CD4-positive, alpha-beta T cell treated with Interleukin-1 beta for 1 hour (primary cell): ENCODE data around the gene KANK3.
"Not testable (repeated sequence)": the region's sequence is repeated elsewhere in the genome, so short reads cannot be mapped to it uniquely, and the experiment has no call there.

Experiments
- DNase-seq, 2 donors: peaks; one replicate each; pipeline ENCODE4 v3.0.0-alpha.2; 2020 to 2022

The KANK3 gene

DNA sequence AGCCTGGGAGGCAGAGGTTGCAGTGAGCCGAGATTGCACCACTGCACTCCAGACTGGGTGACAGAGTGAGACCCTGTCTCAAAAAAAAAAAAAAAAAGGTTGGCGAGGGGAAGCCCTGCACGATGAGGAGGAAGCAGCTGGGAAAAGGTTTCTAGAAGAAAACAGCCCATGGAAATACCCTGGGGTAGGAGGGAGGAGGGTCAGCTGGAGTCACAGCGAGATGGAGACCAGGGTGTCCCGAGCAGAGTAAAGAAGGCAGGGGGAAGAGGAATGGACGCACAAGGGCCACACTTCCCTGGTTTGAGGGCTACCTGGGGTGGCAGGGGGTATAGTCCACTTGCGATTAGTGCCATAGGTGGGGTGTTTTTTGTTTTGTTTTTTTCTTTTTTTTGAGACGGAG is 6.4 kb downstream of the KANK3 start:
- no peak for DNase-seq

DNA sequence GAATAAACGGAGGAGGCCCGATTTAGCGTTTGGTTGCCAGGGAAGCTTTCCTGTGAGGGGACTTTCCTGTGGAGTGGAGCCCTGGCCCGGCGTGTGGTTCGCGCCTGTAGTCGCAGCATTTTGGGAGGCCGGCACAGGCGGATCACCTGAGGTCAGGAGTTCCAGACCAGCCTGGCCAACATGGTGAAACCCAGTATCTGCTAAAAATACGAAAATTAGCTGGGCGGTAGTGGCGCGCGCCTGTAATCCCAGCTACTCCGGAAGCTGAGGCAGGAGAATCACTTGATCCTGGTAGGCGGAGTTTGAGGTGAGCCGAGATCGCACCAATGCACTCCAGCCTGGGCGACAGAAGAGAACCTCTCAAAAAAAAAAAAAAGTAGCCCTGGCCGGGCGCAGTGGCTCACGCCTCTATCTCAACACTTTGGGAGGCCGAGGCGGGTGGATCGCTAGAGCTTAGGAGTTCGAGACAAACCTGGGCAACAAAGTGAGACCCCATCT is 6.9 kb downstream of the KANK3 start:
- DNase-seq, result no peak

DNA sequence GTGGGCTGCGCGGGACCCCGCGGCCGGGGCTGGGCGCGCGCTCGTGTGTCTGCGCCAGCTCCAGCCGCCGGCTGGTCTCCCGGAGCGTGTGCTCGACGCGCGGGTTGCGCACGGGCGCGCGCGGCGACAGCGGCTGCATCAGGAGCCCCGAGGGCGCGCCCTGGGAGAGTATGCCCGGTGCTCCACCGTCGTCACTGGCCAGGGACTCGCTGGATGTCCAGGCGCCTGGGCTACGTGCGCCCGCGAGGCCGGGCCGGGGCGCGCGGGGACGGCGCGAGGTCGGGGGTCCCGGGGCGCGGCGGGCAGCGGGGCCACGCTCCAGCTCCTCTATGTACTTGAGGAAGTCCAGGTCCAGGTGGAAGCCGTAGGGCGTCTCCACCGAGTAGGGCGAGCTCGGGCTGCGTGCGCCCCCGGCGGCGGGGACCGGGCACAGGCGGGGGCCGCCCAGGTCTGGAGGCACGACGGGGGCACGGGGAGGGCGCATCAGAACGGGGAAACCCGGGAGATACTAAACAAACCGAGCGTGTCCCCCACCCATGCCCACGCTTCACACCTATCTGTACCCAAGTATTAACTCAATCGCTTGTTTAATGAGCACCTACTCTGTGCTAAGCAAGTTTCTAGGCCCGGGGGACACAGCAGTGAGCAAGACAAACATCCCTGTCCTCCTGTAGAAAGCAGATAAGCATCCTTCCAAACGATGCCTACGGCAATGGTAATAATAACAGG is 7.6 kb downstream of the KANK3 start:
- DNase-seq, result peak in 1 of 2 donors; percentile 20

DNA sequence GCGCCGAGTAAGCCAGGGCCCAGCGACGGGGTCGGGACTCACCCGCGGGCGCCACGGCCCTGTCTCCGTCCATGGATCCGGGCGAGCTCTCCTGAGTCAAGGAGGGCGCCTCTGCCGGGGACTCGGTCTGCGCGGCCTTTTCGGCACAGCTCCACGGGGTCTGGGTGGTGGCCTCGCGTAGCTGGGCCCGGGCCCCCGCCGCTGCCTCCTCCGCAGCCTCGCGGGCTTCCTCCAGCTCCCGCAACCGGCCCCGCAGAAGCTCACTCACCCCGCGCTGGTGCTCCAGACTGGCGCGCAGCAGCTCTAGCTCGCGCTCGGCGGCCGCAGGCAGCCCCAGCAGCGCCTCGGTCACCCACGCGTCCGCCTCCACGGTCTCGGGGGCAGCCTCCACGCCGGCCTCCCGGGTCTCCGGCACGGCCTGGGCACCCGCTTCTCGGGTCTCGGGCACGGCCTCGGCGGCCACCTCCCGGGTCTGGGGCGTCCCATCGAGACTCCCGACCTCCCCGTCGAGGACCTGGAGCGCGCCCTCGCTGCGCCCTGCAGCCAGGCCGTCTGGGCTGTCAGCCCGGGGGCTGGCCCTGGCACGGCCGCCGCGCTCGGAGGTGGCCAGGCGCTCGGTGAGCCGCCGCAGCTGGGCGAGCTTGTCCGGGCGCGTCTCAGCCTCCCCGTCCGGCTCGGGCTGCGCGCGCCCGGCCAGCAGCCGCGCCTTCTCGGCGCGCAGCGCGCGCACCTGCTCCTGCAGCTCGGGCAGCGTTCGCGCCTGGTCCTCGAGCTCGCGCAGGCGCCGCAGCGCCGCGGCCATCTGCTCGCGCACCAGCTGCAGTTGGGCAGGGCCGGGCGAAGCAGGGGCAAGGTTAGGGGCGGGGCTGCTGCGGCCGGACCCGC is 8.4 kb downstream of the KANK3 start:
- DNase-seq, result peak in 1 of 2 donors; percentile 46

DNA sequence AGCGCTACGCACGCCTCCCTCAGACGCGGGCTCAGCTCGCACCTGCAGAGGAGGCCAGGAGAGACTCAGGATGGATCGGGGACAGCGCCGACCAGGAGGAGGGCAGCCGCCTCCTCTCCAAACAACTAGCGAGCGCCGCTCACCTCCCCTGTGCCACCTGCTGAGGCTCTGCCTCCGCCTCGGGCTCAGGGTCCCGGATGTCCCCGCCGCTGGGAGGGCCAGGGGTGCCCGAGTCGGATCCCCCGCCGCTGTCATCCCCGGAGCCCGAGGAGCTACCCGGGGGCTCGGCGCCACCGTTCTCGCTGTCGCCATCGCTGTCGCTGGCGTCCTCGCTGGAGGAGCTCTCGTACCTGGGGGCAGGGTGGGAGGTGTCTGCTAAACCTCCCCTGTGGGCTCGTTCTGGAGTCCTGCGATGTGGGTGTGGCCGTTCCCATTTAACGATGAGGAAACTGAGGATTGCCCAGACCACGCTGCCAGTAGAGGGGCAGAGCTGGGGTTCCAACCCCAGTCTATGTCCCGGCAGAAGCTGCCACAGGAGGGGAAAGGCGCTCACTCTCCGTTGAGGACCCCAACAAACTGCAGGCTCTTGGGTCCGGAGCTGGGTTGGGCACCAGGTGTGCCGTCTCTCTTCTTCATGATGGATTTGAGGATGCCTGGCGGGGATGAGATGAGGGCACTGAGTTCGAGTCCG is 9.2 kb downstream of the KANK3 start:
- DNase-seq, result no peak

DNA sequence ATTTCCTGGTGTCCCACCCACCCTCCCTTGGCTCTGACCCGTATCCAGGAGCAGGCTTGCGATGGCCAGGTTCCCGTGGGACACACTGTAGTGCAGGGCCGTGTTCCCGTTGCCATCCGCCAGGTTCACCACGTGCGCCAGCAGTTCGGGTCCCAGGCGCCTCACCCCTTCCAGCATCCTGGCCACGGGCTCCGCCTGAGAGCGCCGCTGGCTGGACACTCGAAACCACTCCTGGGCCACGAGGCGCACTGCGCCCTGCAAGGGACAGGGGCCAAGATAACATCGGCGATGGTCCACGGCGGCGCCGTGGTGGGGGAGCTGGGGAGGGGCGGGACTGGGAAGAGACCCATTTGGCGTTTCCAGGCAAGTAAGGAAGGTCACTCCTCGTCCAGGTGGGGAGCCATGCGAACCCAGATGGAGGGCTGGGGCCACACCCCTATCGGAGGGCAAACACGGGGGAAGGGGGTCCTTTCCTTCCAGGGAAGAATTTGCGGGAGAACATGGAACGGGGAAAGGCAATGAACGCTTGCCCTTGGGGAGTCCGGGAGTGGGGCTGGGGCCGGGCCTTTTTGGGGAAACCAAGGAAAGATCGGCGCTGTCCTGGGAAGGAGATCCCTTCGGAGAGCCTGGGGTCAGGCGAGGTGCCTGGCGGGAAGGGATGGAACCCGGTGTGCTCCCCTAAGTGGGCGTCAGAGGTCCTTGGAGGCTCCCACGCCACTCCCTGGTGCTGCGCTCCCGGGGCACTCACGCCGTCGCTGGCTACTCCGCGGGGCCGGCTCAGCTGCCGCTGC is 9.9 kb downstream of the KANK3 start:
- no peak for DNase-seq

DNA sequence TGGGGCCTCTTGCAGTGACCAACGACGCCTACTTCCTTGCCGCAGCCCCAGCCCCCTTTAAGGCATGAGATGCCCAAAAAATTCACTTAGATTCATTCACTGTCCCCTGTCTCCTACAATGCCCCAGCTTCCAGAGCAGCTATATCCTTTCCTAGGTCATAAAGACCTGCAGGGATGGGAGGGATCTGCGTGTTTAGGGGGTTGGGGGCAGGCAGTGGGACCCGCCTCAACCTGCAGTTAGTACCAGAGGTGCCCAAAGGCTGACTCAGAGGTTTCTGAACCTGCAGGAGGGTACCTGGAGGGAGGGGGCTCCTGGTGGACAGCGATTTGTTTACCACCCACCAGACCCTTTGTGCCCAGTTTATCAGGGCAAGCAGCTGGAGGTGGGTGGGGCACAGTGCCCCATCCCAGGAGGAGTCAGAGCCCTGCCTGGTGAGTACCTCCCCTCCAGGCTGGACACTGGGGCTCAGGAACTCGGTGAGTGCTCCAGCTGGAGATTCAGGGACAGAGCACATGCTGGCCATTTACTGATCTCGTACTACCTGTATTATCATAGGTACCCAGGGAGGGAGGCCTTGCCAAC is 11.7 kb downstream of the KANK3 start:
- no peak for DNase-seq

DNA sequence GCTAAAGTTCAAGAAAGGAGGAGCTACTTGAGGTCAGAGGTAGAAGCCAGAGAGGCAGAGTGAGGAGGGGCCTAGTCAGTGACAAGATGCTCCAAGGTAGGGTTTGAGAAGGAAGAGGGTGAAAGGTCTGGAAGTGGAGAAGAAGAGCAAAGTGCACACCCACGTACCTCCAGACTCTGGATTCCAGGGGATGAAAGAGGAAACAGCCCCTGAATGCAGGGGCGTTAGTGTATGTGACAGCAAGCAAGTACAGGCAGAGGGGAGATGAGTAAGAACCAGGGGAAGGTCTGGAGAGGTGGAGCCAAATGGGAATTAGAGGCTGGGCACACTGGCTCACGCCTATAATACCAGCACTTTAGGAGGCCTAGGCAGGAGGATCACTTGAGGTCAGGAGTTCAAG is 13.1 kb downstream of the KANK3 start:
- DNase-seq, result no peak

DNA sequence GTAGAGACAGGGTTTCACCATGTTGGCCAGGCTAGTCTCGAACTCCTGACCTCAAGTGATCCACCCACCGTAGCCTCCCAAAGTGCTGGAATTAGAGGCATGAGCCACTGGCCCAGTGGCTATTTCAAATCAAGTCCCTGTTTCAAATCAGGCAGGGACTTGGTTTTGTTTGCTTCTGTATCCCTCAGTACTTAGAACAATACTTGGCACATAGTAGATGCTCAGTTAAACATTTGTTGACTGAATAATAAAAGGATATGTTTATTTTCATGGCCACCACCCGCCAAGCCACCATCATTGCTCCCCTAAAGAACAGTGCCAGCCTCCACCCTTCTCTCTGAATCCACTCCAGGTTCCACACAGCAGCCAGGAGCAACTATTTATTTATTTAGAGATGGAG is 17.6 kb downstream of the KANK3 start:
- no peak for DNase-seq

DNA sequence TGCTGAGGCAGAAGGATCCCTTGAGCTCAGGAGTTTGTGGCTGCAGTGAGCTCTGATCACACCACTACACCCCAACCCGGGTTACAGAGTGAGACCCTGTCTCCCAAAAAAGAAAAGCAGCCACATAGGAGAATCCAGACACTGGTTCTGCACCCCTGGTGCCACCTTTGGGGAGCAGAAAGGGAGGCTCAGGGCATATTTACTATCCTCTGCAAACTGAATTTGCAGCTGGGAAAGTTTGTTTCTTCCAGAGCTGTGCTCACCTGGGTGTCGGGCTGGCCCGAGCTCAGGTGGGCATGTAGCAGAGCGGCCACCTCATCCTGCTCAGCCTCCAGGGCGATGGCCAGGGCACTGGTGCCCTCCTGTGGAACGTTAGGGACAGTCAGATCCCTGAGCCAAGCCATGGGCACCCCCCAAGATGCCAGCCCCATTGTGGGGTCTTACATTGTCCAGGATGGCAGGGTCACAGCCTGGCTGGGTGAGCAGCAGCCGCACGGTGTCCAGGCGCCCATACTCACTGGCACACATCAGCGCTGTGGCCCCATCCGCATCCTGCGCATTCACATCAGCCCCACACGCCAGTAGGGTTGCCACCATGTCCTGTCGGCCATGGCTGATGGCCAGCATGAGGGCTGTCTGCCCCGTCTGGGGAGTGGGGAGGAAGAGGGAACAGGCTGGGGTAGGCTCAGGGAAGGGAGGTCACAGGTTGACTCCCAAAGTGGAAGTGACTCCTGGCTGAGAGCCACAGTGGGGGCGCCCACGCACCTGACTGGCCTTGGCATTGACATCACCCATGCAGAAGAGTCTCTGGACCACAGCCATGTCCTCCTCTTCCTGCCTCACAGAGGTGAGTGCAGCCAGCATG is 18.6 kb downstream of the KANK3 start:
- no peak for DNase-seq

DNA sequence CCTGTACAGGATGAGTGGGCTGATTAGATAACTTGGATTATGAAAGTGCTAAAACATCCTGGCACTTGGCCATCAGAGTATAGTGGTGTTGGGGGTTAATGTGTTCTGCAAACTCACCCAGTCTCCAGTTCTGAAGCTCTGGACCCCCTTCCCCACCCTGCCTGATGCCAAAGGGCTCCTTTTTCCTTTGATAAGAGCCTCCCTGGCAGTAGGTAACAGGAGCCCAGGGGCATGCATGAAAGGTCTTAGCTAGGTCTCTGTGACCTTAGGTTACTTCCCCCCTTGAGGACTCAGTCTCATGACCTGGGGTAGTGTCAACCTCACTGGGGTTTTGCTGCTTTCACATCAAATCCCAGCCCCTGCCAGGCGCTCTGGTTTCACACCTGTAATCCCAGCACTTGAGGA is 19.3 kb downstream of the KANK3 start:
- no peak for DNase-seq

DNA sequence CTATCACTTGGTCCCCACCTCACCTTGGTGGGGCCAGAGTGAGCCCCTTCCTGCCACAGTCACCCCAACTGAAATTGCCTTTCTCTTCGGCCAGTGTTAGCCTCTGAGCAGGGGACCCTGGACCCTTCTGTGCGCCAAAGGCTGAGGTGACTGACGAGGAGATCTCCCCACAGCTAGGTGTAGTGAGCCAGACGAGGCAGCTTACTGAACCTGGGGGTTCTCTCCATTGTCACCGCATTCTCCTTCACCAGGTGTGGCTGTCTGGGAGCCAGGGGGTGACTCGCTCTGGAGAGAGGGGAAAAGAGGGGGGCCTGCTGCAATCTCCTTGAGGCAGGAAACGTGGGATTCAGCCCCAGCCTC is 20.4 kb downstream of the KANK3 start:
- no peak for DNase-seq

DNA sequence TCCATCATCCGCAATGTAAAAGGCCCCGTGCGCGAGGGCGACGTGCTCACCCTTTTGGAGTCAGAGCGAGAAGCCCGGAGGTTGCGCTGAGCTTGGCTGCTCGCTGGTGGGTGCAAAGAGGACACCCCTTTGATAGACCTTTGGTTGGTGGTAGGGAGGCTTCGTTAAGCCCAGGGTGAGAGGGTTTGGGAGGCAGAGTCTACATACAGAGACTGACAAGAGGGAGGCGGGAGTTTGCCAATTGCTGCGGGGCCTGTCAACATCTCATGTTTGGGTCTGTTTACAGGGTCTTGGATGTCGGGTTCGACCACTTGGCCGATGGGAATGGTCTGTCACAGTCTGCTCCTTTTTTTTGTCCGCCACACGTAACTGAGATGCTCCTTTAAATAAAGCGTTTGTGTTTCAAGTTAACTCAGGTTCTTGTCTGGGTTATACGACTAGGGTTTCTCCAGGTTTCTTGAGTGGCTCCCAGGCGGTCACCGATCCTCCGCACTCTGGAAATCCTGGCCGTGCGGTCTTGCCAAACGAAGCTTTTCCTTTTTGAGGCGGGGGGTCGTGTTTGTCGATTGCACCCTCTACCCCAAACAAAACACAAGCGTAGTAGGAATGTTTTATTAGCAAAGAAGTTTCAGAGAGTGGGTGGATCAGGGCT is 20.9 kb downstream of the KANK3 start:
- DNase-seq, result no peak

DNA sequence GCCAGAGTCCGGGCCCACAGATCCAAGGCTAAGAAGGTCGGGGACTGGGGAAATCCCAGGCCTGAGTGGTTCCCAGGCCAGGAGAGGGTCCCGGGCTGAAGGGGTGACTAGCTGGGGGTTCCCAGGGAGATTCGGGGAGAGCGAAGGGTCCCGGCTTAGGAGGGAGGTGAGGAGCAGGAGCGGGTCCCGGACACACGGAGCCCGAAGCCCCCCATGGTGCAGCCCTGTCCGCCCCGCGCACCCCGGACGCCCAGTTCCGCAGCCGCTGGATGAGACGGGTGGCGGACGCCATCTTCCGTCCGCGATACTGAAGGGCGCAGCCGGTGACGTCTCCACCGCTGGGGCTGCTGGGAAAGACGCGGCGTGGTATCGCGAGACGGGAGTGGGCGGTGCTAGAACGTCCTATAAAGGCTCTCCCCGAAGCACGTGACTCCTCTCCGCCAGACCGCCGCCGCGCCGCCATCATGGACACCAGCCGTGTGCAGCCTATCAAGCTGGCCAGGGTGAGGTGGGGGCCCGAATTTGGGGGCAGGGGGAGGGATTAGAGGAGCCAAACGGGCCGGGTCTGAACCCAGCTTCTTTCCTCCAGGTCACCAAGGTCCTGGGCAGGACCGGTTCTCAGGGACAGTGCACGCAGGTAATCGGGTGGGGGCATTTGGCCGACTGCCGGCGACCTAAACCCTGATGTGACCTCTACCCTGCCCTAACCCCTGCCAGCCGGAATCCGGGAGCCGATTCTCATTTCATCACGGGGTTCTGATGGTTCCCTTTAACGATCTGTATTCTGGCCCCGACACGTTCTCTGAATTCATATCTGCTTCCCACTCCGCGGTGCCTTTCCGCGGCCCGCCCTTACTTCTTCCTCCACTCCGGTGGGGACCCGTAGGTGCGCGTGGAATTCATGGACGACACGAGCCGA is 21.7 kb downstream of the KANK3 start, which contains the start of the genes NDUFA7 and RPS28:
NDUFA7 (minus strand) TSS at position 309 of the 919 bp plus-strand sequence; CDS start at position 292, 17 bp downstream.
RPS28 (plus strand) TSS at position 430 of the 919 bp plus-strand sequence; CDS start at position 465, 35 bp downstream.
- peak; percentile 97 for DNase-seq

DNA sequence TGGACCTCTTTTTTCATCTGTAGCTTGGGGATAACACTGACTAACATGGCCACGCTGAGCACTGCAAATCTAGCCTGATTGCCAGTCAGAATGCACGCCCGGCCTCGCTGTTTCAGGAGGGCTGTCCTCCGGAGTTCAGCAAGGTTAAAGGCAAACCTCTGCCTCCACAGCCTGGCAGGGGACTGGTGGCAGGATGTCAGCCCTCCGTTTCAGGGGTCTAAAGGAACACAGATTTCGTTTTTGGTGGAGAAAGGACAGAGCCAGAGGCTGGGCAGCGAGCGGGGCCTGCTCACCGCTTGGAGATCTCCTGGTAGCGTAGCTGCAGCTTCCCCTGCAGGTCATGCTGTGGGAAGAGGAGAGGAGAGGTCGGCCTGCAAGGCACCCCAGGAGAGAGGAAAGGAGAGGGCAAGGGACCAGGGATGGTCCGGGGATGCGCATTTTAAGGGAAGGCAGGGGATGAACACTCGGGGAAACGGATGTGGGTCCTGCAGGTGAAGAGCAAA is 22.4 kb downstream of the KANK3 start:
- no peak for DNase-seq

DNA sequence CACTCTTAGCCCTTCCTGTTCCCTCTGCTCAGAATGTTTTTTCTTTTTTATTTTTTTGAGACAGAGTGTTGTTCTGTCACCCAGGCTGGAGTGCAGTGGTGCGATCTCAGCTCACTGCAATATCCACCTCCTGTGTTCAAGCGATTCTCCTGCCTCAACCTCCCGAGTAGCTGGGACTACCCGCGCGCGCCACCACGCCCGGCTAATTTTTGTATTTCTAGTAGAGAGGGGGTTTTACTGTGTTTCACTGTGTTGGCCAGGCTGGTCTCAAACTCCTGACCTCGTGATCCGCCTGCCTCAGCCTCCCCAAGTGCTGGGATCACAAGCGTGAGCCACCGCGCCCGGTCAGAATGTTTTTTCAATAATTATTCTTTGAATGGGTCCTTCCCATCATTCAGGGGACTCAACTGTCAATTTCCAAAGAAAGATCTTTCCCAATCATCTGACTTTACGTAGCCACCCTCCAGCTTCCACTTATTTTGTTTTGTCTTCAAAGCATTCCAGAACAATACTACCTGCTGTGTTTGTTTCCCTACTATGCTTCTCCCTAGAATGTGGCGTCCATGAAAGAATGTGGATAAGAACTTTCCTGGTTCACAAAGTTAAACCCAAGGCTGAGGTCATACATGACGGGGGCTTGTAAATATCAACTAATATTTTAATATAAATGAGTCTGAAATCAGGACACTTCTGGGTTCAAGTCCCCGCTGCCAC is 23.1 kb downstream of the KANK3 start:
- DNase-seq, result no peak

DNA sequence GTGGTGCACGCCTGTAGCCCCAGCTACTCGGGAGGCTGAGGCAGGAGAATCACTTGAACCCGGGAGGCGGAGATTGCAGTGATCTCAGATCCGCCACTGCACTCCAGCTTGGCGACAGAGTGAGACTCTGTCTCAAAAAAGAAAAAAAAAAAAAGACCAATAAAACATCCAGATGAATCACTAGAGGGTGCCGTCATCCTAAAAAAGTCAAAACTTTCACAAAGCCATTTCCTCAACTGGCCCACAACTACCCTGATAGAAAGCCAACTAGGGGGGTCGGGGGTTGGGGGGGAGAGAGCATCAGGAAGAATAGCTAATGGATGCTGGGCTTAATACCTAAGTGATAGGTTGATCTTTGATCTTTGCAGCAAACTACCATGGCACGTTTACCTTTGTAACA is 24.2 kb downstream of the KANK3 start:
- not testable (repeated sequence) for DNase-seq

DNA sequence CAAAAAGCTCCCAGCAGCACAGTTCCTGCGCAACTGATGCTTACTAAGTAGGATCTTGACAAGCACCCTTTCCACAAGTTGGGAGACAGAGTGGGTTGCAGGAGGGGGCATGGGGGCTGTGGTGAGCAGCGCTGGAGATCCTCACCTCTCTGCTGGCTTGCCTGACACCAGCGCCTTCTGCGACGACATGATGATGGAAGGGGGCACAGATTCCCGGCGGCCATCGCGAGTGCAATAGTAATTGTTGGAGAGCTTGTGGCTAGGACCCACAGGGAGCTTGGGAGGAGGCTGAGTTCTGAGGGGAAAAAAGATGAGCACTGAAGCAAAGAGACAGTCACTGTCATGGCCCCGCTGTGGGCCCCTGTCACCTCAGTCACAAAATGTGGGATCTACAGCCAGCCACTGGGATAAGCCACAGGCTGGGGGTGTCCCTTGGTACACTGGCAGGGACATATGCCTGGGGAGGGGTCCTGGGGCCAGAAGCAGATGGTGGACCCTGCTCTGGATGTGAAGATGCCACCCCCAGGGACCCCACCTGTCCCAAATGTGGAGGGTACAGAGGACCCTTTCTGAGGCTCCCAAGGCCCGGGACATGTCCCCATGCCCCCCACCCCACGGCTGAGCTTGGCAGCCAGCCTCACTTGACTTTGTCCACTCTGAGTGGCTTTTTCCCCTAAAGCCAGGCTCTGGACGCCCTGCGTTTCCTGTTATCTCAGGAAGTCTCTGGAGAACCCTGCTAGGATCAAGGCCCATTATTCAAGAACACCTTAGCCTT is 26.5 kb downstream of the KANK3 start:
- DNase-seq, result no peak
